Measurements from ENCODE around the gene UPB1.

- TF ChIP-seq SUZ12 (IDR thresholded peaks at IDR 0.05), result no peak
- no peak for TF ChIP-seq ELF4 (IDR thresholded peaks at IDR 0.05)
- TF ChIP-seq PKNOX1 (IDR thresholded peaks at IDR 0.05), result no peak
- TF ChIP-seq FOXM1 (IDR thresholded peaks at IDR 0.05; ENCODE audit: borderline replicate concordance), result no peak
- TF ChIP-seq HDGF (IDR thresholded peaks at IDR 0.05; ENCODE audit: borderline replicate concordance), result no peak
- TF ChIP-seq SP1 (IDR thresholded peaks at IDR 0.05), result no peak
- no peak for TF ChIP-seq FOXA1 (IDR thresholded peaks at IDR 0.05)
- TF ChIP-seq LEF1 (IDR thresholded peaks at IDR 0.05; ENCODE audit: borderline replicate concordance), result no peak
- no peak for TF ChIP-seq FOXK2 (IDR thresholded peaks at IDR 0.05)
These were observed 1.5 kb downstream of the UPB1 start for GRCh38 chr22:24496661-24497060.
